RWPE1 (cell line): ENCODE results near the gene ITPR3.
A peak's percentile ranks its signal among the peaks of the same experiment; 100 is the strongest.

Experiments used
- CTCF ChIA-PET: fragments of 350-600 bp; sonication (Branson Sonifier 250); formaldehyde crosslinking; extraction: SDS; loops from one replicate; lab custom pipeline; 2021; lab: Yijun Ruan, JAX
- POLR2A ChIA-PET: fragments of 400-600 bp; formaldehyde crosslinking; extraction: SDS; loops from one replicate; lab custom pipeline; 2020; ENCODE audit warnings: antibody characterized with exemption; ENCODE audit not compliant: low non-redundant PET; lab: Yijun Ruan, JAX
- DNase-seq: peaks from one replicate; pipeline ENCODE4 v3.0.0; 2012; ENCODE audit warnings: low spot score
- H3K27ac ChIP-seq: fragments of 450-650 bp; 2 replicates; pipeline ENCODE4 v1.5.1; 2017
- TF ChIP-seq, protein P1 (sequence below): fragments of 450-650 bp; conservative IDR thresholded peaks from 2 replicates; pipeline ENCODE4 v1.5.1; 2017; ENCODE audit warnings: low read depth, mild to moderate bottlenecking

The ITPR3 gene

DNA sequence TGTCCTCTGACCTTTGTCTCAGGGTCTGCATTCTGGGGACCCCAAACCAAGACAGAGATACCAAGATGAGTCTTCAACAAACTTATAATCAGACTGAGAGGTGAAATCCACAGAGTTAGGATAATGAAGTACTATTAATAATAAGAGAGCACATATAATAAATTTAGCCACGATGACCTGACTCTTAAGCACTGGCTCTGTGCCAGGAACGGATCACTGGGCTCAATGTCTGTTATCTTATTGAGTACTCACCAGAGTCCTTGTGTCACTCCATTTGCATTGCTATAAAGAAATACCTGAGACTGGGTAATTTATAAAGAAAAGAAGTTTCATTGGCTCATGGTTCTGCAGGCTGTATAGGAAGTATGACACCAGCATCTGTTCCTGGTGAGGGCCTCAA is 18.9 kb upstream of the ITPR3 start:
- no peak for DNase-seq
- ChIA-PET CTCF (interaction anchor here (0.6 kb wide), 1 partner anchor 30 kb away, joined by 3 read pairs; no protein-coding TSS in a partner anchor), POLR2A (no interaction called here)
- no peak overlapping the region for H3K27ac ChIP-seq
- TF ChIP-seq, protein P1, sequence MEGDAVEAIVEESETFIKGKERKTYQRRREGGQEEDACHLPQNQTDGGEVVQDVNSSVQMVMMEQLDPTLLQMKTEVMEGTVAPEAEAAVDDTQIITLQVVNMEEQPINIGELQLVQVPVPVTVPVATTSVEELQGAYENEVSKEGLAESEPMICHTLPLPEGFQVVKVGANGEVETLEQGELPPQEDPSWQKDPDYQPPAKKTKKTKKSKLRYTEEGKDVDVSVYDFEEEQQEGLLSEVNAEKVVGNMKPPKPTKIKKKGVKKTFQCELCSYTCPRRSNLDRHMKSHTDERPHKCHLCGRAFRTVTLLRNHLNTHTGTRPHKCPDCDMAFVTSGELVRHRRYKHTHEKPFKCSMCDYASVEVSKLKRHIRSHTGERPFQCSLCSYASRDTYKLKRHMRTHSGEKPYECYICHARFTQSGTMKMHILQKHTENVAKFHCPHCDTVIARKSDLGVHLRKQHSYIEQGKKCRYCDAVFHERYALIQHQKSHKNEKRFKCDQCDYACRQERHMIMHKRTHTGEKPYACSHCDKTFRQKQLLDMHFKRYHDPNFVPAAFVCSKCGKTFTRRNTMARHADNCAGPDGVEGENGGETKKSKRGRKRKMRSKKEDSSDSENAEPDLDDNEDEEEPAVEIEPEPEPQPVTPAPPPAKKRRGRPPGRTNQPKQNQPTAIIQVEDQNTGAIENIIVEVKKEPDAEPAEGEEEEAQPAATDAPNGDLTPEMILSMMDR = no peak

DNA sequence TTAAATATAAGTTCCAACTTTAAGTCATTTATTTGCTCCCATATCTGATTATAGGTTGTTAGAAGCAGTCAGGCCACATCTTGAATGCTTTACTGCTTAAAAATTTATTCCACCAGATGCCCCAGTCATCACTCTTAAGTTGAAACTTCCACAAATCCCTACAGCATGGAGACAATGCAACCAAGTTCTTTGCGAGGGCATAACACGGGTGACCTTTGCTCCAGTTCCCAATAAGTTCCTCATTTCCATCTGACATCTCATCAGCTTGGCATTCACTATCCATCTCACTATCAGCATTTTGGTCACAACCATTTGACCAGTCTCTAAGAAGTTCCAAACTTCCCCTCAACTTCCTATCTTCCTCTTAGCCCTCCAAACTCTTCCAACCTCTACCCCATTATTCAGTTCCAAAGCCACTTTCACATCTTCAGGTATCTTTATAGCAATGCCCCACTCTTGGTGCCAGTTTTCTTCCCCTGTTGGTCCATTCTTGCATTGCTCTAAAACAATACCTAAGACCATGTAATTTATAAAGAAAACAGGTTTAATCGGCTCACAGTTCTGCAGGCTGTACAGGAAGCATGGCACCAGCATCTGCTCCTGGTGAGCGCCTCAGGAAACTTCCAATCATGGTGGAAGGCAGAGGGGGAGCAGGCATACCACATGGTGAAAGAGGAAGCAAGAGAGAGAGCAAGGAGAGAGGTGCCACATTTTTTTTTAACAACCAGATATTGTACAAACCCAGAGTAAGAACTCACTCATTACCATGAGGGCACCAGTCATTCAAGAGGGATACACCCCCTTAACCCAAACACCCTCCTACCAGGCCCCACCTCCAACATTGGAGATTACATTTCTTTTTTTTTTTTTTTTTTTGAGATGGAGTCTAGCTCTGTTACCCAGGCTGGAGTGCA is 15.9 kb upstream of the ITPR3 start:
- POLR2A ChIA-PET = no interaction called here
- CTCF ChIA-PET = interaction anchor here (0.7 kb wide), 1 partner anchor 8 kb away, joined by 4 read pairs; no protein-coding TSS in a partner anchor
- no peak overlapping the region for H3K27ac ChIP-seq
- TF ChIP-seq, protein P1 = no peak
- no peak for DNase-seq

DNA sequence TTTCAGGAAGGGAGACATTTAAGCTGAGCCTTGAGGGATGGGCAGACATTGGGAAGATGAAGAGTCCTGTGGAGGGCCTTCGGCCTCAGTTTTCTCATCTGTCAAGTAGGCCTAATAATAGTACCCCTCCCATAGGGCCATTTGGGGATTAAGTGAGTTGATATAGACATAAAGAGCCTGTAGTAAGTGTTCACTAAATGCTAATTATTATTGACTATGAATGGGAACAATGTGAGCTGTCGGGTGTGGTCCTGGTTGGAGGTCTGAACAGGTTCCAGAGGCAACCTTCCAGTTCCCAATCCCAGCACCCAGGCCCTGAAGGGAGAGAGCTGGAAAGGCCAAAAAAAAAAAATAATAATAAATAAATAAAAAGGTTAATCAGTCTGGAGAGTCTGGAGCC is 14.5 kb upstream of the ITPR3 start:
- TF ChIP-seq, protein P1 = no peak
- CTCF ChIA-PET = interaction anchor here (1.0 to 2.5 kb wide), 4 partner anchors 17 to 57 kb away, joined by 3 to 8 read pairs (median 4); no protein-coding TSS in a partner anchor
- H3K27ac ChIP-seq = peak overlapping the region; percentile 88
- no peak for DNase-seq
- POLR2A ChIA-PET = no interaction called here

DNA sequence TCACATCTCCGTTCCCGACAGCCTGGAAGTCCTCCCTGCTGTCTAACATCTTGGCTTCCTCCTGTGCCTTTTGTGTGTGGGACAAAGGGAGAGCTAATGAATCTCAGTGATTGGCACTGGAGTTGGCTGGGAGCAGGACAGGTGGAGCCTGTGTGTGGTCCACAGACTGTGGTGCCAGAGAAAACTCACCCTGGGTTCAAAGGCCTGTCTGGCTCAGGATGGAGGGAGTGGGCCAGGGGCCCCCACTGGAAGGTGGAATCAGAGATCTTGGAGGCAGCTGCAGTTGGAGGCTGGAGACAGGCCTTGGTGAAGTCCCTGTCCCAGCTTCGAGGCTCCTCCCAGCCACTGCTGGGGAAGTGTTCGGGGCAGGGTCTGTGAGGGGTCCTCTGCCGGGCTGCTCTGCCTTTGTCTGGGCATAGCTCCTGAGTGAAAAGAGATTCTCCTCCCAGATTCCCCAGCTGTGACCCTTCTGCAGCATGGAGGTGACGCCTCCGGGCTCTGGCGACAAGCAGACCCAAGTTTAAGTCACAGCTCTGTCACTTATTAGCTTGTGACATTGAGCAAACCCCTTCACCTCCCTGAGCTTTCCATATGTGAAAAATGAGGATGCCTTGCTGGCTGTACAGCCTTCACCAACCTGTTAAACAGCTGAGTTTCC is 13.9 kb upstream of the ITPR3 start:
- peak overlapping the region; percentile 88 for H3K27ac ChIP-seq
- DNase-seq = no peak
- TF ChIP-seq, protein P1 = no peak
- POLR2A ChIA-PET = no interaction called here
- CTCF ChIA-PET = interaction anchor here (0.6 to 2.5 kb wide), 7 partner anchors 10 to 184 kb away, joined by 3 to 8 read pairs (median 3); no protein-coding TSS in a partner anchor

DNA sequence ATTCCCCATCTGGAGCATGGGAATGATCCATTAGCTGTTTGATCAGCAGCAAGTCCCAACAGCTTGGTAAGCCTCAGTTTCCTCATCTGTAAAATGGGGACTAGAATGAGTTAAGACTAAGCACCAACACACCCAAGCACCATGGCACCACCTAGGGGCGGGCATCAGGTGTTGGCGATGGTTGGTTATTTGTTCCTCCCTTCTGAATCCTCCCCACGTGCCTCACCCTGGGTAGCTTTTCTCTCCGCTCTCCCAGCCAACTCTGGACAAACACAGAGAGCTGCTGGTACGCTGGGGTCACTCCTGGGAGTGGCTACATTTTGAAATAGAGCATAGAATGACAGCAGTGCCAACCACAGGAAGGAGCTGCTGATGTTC is 13.3 kb upstream of the ITPR3 start:
- CTCF ChIA-PET = interaction anchor here (0.6 to 2.5 kb wide), 8 partner anchors 15 to 196 kb away, joined by 3 to 8 read pairs (median 4); no protein-coding TSS in a partner anchor
- POLR2A ChIA-PET = no interaction called here
- TF ChIP-seq, protein P1 = no peak
- no peak for DNase-seq
- peak overlapping the region; percentile 88 for H3K27ac ChIP-seq

DNA sequence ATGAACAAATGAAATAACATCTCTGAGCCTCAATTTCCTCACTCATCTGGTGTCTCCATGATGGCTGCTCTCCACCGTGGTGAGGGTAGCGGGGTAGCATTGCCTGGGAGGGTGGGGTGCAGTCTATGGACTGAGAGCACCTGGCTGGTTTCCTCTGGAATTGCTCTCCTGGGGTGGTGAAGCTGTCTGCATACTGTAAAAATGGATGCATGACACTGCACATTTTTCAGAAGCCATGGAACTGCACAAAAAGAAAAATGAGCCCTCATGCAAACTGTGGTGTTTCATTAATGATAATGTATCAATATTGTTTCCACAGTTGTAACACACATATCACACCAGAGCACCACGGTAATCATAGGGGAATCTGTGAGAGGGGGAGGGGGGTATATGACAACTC is 12.1 kb upstream of the ITPR3 start:
- peak overlapping the region; percentile 88 for H3K27ac ChIP-seq
- ChIA-PET CTCF (no interaction called here), POLR2A (no interaction called here)
- TF ChIP-seq, protein P1 = no peak
- DNase-seq = no peak
